GM19351 (cell line): Measurements from ENCODE around the gene INSR.
A peak's percentile ranks its signal among the peaks of the same experiment; 100 is the strongest.
"Not testable (repeated sequence)": the region's sequence is repeated elsewhere in the genome, so short reads cannot be mapped to it uniquely, and the experiment has no call there.

Experiments used
- ATAC-seq: cut with Tn5 transposase; IDR thresholded peaks from one replicate; pipeline ENCODE4 v1.9.1; 2021; ENCODE audit warnings: mild to moderate bottlenecking, moderate library complexity; ENCODE audit not compliant: unreplicated experiment

Gene INSR

GRCh38 chr19:7293762-7294557 is at the start of gene INSR:
Gene INSR (minus strand): TSS chr19:7294414. CDS start chr19:7293891, 523 bp downstream.
- peak; percentile 76 for ATAC-seq

GRCh38 chr19:7342143-7342542 is 47.9 kb upstream of the INSR start:
- no peak for ATAC-seq

- no peak for ATAC-seq
These were observed 47.0 kb upstream of the INSR start for GRCh38 chr19:7340959-7341837.

GRCh38 chr19:7337380-7338194 is 43.4 kb upstream of the INSR start:
- ATAC-seq, result peak; percentile 73

GRCh38 chr19:7336321-7336973 is 42.2 kb upstream of the INSR start:
- ATAC-seq, result no peak

DNA sequence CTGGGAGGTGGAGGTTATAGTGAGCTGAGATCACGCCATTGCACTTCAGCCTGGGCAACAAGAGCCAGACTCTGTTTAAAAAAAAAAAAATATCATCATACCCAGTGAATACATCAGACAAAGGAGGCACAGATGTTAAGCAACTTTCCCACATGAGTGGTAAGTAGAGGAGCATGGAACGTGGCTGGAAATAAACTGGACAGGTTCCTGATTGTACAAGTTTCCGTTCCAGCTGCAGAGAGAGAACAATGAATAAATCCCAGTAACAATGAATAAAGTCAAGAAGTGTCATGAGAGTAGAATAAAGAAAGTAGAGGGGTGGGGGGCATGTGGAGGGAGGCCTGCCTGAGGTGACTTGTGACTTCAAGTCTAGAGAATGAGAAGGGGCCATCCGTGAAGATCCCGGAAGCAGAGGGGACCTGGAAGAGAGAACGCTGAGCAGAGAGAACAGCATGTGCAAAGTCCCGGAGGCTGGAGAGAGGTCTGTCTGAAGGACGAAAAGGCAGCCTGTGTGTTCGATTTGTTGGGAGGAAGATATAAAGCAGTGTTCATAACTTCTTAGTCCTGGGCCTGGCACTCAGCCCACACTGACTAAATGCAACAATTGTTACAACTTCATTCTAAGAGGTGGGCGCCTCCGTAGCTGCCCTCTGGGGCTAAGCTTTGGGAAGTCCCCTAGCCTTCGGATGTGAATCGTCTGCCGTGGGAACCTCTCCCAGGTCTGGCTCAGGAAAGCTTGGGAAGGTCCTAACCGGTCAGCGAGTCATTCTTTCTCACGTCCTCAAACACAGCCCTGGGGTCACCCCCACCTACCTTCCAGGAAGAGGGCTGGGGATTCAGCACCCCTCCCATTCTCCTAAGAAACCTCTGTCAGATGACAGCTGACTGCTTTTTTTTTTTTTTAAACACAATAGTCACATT is 39.2 kb upstream of the INSR start:
- ATAC-seq, result no peak

- no peak for ATAC-seq
These were observed 37.2 kb upstream of the INSR start for GRCh38 chr19:7331446-7331845.

- no peak for ATAC-seq
These were observed 34.4 kb upstream of the INSR start for GRCh38 chr19:7328647-7329046.

- ATAC-seq, result no peak
These were observed 33.6 kb upstream of the INSR start for GRCh38 chr19:7327802-7328201.

DNA sequence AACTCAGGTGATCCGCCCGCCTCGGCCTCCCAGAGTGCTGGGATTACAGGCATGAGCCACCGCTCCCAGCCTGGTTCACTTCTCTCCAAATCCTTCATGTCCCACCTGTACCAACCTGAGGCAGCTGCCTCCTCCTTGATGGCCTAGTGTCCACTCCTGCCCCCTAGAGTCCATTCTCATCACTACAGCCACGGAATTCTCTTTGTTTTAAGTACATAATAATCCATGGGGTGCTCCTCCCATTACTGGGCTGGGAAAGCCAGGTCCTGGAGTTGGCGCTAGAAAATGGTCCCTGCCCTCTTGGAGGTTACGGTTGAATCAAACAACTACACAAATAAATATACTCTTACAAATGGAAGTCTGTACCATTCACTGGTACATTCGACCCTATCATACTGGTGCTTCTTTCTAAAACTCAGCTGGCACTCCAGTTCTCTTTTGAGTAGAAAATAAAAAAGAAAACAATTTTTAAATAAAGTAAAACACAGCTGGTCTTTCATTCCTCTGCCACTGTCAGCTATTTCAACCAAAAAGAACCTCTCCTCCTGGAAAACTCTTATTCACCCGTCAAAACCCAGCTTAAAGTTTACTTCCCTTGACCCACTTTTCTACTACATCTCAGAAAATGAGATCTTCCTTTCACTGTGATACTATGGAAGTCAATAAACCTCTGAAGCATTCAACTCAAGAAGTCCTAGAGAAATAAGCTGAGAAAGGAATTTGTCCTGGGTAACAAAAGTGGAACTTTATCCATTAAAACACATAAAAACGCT is 32.1 kb upstream of the INSR start:
- ATAC-seq, result no peak

GRCh38 chr19:7318176-7318575 is 24.0 kb upstream of the INSR start:
- no peak for ATAC-seq

DNA sequence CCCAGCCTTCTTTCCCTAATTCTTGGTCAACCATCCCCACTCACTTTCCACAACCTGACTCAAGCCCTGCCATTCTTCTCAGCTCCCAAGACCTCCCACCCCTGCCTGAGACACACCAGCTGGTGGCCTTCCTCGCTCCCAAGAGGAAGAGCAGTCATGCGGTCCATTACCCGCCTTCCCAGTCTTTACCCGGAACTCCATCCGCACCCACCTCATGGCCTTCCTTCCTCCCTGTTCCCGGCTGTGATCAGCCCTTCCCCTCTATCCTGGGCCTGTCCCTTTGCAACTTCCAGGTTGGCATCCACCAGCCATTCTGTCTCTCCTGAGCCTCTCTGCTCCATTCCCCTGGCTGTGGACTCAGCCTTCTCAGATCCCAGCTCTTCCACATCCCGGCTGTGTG is 18.6 kb upstream of the INSR start:
- ATAC-seq, result no peak

GRCh38 chr19:7311911-7312310 is 17.7 kb upstream of the INSR start:
- ATAC-seq, result no peak

GRCh38 chr19:7308327-7308726 is 14.1 kb upstream of the INSR start:
- ATAC-seq, result not testable (repeated sequence)

- ATAC-seq, result no peak
These were observed 13.5 kb upstream of the INSR start for GRCh38 chr19:7307590-7308218.

- ATAC-seq, result no peak
These were observed 10.0 kb upstream of the INSR start for GRCh38 chr19:7304200-7304599.

DNA sequence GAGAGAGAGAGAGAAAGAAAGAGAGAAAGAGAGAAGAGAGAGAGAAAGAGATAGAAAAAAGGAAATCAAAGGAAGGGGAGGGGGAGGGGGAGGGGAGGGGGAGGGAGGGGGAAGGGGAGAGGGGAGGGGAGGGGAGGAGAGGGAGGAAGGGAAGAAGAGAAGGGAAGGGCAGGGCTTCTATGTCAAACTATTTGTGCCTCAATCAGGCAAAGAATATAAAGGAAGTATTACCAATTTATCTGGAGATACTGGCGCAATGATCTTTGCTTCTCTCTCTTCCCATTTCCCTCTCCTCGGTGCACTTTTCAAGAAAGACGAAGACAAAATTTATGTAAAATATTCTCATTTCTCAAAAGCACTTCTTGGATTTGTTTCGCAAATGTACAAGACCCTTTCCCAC is 9.3 kb upstream of the INSR start:
- ATAC-seq, result no peak

GRCh38 chr19:7301525-7301924 is 7.3 kb upstream of the INSR start:
- ATAC-seq, result no peak
